ENCODE measurements around the gene ATP2B1. TPM values are rescaled to one million over a fixed set of nuclear protein-coding genes. Genes with fewer than 3 reads are reported as not detected.
A peak's percentile ranks its signal among the peaks of the same experiment; 100 is the strongest.

ATP2B1 gene
- total and polyA plus RNA-seq, 2 of the 13 experiments (the other 11 are each of a cell fraction or from before 2014, with no cell fraction given): 12.1 to 60.2 TPM

DNA sequence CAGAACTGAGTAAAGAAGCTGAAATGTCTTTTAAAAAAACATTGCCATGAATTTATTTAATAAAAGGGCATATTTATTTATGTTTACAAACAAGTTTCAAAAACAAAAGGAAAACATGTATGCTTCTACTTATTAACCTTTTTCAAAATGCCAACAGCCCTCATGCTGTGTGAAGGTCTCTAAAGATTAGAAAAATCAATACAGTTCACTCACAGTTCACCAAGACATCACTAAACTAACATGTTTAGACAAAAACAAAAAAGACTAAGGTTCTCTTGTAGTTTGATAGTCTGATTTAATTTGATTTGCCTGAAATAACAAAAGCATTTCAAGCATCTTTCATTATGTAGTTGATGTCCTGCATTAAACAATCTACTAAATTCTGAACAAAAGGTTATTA, 118.9 kb downstream of the ATP2B1 start (continued):
- TF ChIP-seq, protein P1, sequence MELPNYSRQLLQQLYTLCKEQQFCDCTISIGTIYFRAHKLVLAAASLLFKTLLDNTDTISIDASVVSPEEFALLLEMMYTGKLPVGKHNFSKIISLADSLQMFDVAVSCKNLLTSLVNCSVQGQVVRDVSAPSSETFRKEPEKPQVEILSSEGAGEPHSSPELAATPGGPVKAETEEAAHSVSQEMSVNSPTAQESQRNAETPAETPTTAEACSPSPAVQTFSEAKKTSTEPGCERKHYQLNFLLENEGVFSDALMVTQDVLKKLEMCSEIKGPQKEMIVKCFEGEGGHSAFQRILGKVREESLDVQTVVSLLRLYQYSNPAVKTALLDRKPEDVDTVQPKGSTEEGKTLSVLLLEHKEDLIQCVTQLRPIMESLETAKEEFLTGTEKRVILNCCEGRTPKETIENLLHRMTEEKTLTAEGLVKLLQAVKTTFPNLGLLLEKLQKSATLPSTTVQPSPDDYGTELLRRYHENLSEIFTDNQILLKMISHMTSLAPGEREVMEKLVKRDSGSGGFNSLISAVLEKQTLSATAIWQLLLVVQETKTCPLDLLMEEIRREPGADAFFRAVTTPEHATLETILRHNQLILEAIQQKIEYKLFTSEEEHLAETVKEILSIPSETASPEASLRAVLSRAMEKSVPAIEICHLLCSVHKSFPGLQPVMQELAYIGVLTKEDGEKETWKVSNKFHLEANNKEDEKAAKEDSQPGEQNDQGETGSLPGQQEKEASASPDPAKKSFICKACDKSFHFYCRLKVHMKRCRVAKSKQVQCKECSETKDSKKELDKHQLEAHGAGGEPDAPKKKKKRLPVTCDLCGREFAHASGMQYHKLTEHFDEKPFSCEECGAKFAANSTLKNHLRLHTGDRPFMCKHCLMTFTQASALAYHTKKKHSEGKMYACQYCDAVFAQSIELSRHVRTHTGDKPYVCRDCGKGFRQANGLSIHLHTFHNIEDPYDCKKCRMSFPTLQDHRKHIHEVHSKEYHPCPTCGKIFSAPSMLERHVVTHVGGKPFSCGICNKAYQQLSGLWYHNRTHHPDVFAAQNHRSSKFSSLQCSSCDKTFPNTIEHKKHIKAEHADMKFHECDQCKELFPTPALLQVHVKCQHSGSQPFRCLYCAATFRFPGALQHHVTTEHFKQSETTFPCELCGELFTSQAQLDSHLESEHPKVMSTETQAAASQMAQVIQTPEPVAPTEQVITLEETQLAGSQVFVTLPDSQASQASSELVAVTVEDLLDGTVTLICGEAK (IDR thresholded peaks at IDR 0.05): no peak
- TF ChIP-seq, protein P1 (CRISPR knock-in tag; IDR thresholded peaks at IDR 0.05): no peak
- TF ChIP-seq MED8 (CRISPR knock-in tag; IDR thresholded peaks at IDR 0.05; ENCODE audit: insufficient replicate concordance) (no peak), AGO2 (optimal IDR thresholded peaks at IDR 0.05; ENCODE audit: low read depth, low read length) (no peak), MIXL1 (CRISPR knock-in tag; IDR thresholded peaks at IDR 0.05) (peak; percentile 35; the same call in 1 of the 2 replicates), ZNF703 (CRISPR knock-in tag; IDR thresholded peaks at IDR 0.05; ENCODE audit: borderline replicate concordance) (no peak), GATAD2A (CRISPR knock-in tag; IDR thresholded peaks at IDR 0.05) (peak; percentile 42; the same call in 1 of the 2 replicates)
